PC-3 (cell line): ENCODE data around the gene MRPS27. TPM values are rescaled to one million over a fixed set of nuclear protein-coding genes. Genes with fewer than 3 reads are reported as not detected.

Experiments used
- ATAC-seq: fragments of 200-7000 bp; cut with Tn5 transposase; 2 replicates; pipeline ENCODE4 v1.9.1; 2020; ENCODE audit warnings: mild to moderate bottlenecking, moderate library complexity
- BruUV-seq: library from RNA; stranded (reverse); fragments of 400-500 nt; replicated peaks from 2 replicates; lab custom pipeline; 2021; lab: Mats Ljungman, UMichigan
- CTCF ChIA-PET: fragments of 300-600 bp; sonication (Branson Sonifier 250); formaldehyde crosslinking; loops from one replicate; lab custom pipeline; 2022; ENCODE audit warnings: antibody characterized with exemption; lab: Charles Lee
- POLR2A ChIA-PET: fragments of 300-600 bp; sonication (Branson Sonifier 250); formaldehyde crosslinking; loops from one replicate; lab custom pipeline; 2022; ENCODE audit warnings: antibody characterized with exemption; ENCODE audit not compliant: unreplicated experiment; lab: Charles Lee
- DNase-seq: peaks from one replicate; pipeline ENCODE4 v3.0.0-alpha.2; 2015
- H2AFZ ChIP-seq: fragments of 300-600 bp; sonication (generic); 2 replicates; pipeline ENCODE4 v1.6.0; 2016; ENCODE audit warnings: antibody characterized with exemption, low read length
- H3F3A ChIP-seq: fragments of 300-600 bp; sonication (generic); one replicate; pipeline ENCODE4 v1.6.0; 2017; ENCODE audit warnings: antibody characterized with exemption, low read length, control low read depth, mild to moderate bottlenecking; ENCODE audit not compliant: unreplicated experiment
- H3K27ac ChIP-seq: fragments of 300-600 bp; sonication (generic); 2 replicates; pipeline ENCODE4 v1.5.1; 2016; ENCODE audit warnings: mild to moderate bottlenecking, low read length
- H3K27me3 ChIP-seq: fragments of 300-600 bp; sonication (generic); 2 replicates; pipeline ENCODE4 v1.6.1; 2016; ENCODE audit warnings: low read length, mixed read lengths
- H3K36me3 ChIP-seq: fragments of 300-600 bp; sonication (generic); 2 replicates; pipeline ENCODE4 v1.6.1; 2016; ENCODE audit warnings: low read depth, mixed run types, low read length, mixed read lengths
- H3K4me1 ChIP-seq: fragments of 300-600 bp; sonication (generic); 2 replicates; pipeline ENCODE4 v1.5.1; 2016; ENCODE audit warnings: low read length; ENCODE audit not compliant: insufficient read depth
- H3K4me2 ChIP-seq: fragments of 300-600 bp; sonication (generic); 2 replicates; pipeline ENCODE4 v1.6.0; 2016; ENCODE audit warnings: low read length
- H3K4me3 ChIP-seq: fragments of 300-600 bp; sonication (generic); 2 replicates; pipeline ENCODE4 v1.5.1; 2016; ENCODE audit warnings: mild to moderate bottlenecking, low read length, mixed read lengths
- H3K79me2 ChIP-seq: fragments of 300-600 bp; sonication (generic); 2 replicates; pipeline ENCODE4 v1.6.1; 2017; ENCODE audit warnings: low read length, mixed read lengths
- H3K9ac ChIP-seq: fragments of 300-600 bp; sonication (generic); 2 replicates; pipeline ENCODE4 v1.6.0; 2016; ENCODE audit warnings: mild to moderate bottlenecking, low read length
- H3K9me2 ChIP-seq: fragments of 300-600 bp; sonication (generic); replicated peaks from 2 replicates; pipeline ENCODE4 v1.6.1; 2016; ENCODE audit warnings: mixed run types, low read length, mixed read lengths
- H3K9me3 ChIP-seq: fragments of 300-600 bp; sonication (generic); 2 replicates; pipeline ENCODE4 v1.6.1; 2016; ENCODE audit warnings: low read length, mixed read lengths
- H4K20me1 ChIP-seq: fragments of 300-600 bp; sonication (generic); 2 replicates; pipeline ENCODE4 v1.6.1; 2016; ENCODE audit warnings: low read length, mixed read lengths
- EZH2 ChIP-seq: fragments of 300-600 bp; sonication (generic); IDR thresholded peaks from one replicate; pipeline ENCODE4 v1.6.1; 2017; ENCODE audit warnings: antibody characterized with exemption, mild to moderate bottlenecking, low read length; ENCODE audit not compliant: unreplicated experiment
- EZH2phosphoT487 ChIP-seq: fragments of 300-600 bp; sonication (generic); IDR thresholded peaks from 2 replicates; pipeline ENCODE4 v1.6.1; 2018; ENCODE audit warnings: mild to moderate bottlenecking, antibody characterized with exemption, low read length, borderline replicate concordance
- intact Hi-C: fragments of 100-400 bp; cut with micrococcal nuclease; formaldehyde crosslinking; loops from 2 replicates; pipeline ENCODE4 v1.9.0; 2023
- total RNA-seq: library from RNA; depleted of rRNA; stranded (reverse); fragments of >200 nt; gene quantifications from 2 replicates; pipeline ENCODE4 v1.2.3, GENCODE V29; 2014
- TF ChIP-seq, protein P1 (sequence below): fragments of 300-600 bp; sonication (generic); conservative IDR thresholded peaks from 2 replicates; pipeline ENCODE4 v1.5.1; 2017; ENCODE audit warnings: antibody characterized with exemption, low read depth, mild to moderate bottlenecking, low read length

MRPS27 gene
- total RNA-seq, 1 experiment from 2014 or later = 59.0 TPM

DNA sequence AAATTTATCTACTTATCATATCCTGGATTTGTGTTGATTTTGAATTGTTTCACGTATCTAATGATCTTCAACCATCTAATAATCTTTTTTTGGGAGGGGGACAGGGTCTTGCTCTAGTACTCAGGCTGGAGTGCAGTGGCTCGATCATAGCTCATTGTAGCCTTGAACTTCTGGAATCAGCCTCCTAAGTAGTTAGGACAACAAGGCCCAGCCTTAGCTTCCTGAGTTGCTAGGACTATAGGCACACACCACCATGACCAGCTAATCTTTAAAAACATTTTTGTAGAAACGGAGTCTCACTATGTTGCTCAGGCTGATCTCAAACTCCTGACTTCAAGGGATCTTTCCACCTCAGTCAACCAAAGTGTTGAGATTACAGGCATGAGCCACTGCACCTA is 34.6 kb downstream of the MRPS27 start:
- Histone ChIP-seq H4K20me1 (no peaks in the 10 kb centered on the region), H3K79me2 (no peaks in the 10 kb centered on the region), H3K4me2 (no peak overlapping the region), H3K27me3 (no peaks in the 10 kb centered on the region), H3K9ac (no peak overlapping the region), H3K9me2 (no peaks in the 10 kb centered on the region), H3K27ac (no peak overlapping the region), H3K36me3 (no peaks in the 10 kb centered on the region), H2AFZ (no peak overlapping the region), H3F3A (no peaks in the 10 kb centered on the region), H3K4me1 (no peaks in the 10 kb centered on the region), H3K4me3 (no peak overlapping the region), H3K9me3 (no peaks in the 10 kb centered on the region)
- DNase-seq (no peak), ATAC-seq (no peak)
- ChIA-PET POLR2A (no interaction called here), CTCF (no interaction called here)
- BruUV-seq = no TSS peak
- intact Hi-C loops = no loop called here
- TF ChIP-seq EZH2phosphoT487 (no peak), EZH2 (no peak)
- TF ChIP-seq, protein P1, sequence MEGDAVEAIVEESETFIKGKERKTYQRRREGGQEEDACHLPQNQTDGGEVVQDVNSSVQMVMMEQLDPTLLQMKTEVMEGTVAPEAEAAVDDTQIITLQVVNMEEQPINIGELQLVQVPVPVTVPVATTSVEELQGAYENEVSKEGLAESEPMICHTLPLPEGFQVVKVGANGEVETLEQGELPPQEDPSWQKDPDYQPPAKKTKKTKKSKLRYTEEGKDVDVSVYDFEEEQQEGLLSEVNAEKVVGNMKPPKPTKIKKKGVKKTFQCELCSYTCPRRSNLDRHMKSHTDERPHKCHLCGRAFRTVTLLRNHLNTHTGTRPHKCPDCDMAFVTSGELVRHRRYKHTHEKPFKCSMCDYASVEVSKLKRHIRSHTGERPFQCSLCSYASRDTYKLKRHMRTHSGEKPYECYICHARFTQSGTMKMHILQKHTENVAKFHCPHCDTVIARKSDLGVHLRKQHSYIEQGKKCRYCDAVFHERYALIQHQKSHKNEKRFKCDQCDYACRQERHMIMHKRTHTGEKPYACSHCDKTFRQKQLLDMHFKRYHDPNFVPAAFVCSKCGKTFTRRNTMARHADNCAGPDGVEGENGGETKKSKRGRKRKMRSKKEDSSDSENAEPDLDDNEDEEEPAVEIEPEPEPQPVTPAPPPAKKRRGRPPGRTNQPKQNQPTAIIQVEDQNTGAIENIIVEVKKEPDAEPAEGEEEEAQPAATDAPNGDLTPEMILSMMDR = no peak

- Histone ChIP-seq H3K4me2 (no peak overlapping the region), H3K27ac (no peak overlapping the region), H2AFZ (no peak overlapping the region), H3K9me3 (no peaks in the 10 kb centered on the region), H3F3A (no peaks in the 10 kb centered on the region), H3K36me3 (no peaks in the 10 kb centered on the region), H3K9me2 (no peaks in the 10 kb centered on the region), H3K9ac (no peak overlapping the region), H3K27me3 (no peaks in the 10 kb centered on the region), H3K4me3 (no peak overlapping the region), H3K4me1 (no peaks in the 10 kb centered on the region), H4K20me1 (no peaks in the 10 kb centered on the region), H3K79me2 (no peaks in the 10 kb centered on the region)
- no TSS peak for BruUV-seq
- ATAC-seq (no peak), DNase-seq (no peak)
- TF ChIP-seq, protein P1 = no peak
- no peak for TF ChIP-seq EZH2phosphoT487
- no peak for TF ChIP-seq EZH2
- ChIA-PET CTCF (no interaction called here), POLR2A (no interaction called here)
- intact Hi-C loops = loop anchor here (5.0 kb wide), 1 partner anchor 37 kb away; no protein-coding TSS in a partner anchor
Observed at GRCh38 chr5:72284559-72285423, 35.2 kb downstream of the MRPS27 start.

DNA sequence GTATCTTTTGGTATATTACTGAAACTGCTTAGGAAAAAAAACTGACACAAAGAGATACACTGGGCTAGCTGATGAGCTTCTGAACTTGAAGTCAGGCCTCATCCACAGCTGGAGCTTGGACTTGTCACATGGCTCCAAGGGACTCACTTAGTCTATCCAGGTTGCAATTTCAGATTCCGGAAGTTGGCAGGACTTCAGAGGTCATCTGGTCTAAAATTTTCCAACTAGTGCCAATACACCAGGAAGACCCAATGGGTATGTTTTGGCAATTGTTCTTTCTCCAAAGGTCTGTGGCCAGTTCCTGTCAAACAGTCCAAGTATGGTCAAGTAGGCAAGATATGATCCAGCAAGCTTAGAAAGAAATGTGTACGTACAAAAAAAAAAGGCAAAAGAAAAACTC is 36.7 kb downstream of the MRPS27 start:
- no peaks in the 10 kb centered on the region for H3K4me1 ChIP-seq
- no peaks in the 10 kb centered on the region for H4K20me1 ChIP-seq
- no peak overlapping the region for H3K4me3 ChIP-seq
- no peak for ATAC-seq
- H3K79me2 ChIP-seq = no peaks in the 10 kb centered on the region
- H3K27me3 ChIP-seq = no peaks in the 10 kb centered on the region
- no peak for DNase-seq
- no peaks in the 10 kb centered on the region for H3F3A ChIP-seq
- CTCF ChIA-PET = no interaction called here
- no peaks in the 10 kb centered on the region for H3K9me3 ChIP-seq
- POLR2A ChIA-PET = no interaction called here
- no peak overlapping the region for H3K9ac ChIP-seq
- H3K36me3 ChIP-seq = no peaks in the 10 kb centered on the region; the same call in 1 of the 2 replicates
- intact Hi-C loops = loop anchor here (5.0 kb wide), 1 partner anchor 36 kb away; no protein-coding TSS in a partner anchor
- no peak overlapping the region for H2AFZ ChIP-seq
- TF ChIP-seq EZH2phosphoT487 (no peak), EZH2 (no peak)
- TF ChIP-seq, protein P1 = no peak
- no peak overlapping the region for H3K27ac ChIP-seq
- no peaks in the 10 kb centered on the region for H3K9me2 ChIP-seq
- H3K4me2 ChIP-seq = no peak overlapping the region
- no TSS peak for BruUV-seq
